Kidney (tissue), 14 donors: ENCODE results near the gene CYP39A1. TPM values are rescaled to one million over a fixed set of nuclear protein-coding genes. Genes with fewer than 3 reads are reported as not detected.

Source experiments
- DNase-seq, 5 donors: peaks; one replicate each; pipeline ENCODE4 v3.0.0-alpha.2; 2013 to 2020
- FAIRE-seq: peaks from 2 replicates; lab custom pipeline; 2012; peaks lifted over from hg19 to GRCh38; lab: Jason Lieb, UNC
- H3K27ac ChIP-seq, 2 donors: one replicate each; pipeline ENCODE4 v1.7.0; 2013; ENCODE audit warnings: low read depth in 2 of 2, low read length in 2 of 2, inconsistent platforms in 1 of 2
- H3K27me3 ChIP-seq: one replicate; pipeline ENCODE4 v1.7.1; 2013; ENCODE audit warnings: low read length, inconsistent platforms; ENCODE audit not compliant: control insufficient read depth, insufficient read depth
- H3K36me3 ChIP-seq, 3 donors: one replicate each; pipeline versions ENCODE4 v1.7.0 to v1.7.1; 2013; ENCODE audit warnings: low read length in 3 of 3, control low read depth in 1 of 3, inconsistent platforms in 1 of 3; ENCODE audit not compliant: insufficient read depth in 3 of 3, control insufficient read depth in 2 of 3
- H3K4me1 ChIP-seq, 3 donors: one replicate each; pipeline versions ENCODE4 v1.7.0 to v1.7.1; 2013; ENCODE audit warnings: low read length in 3 of 3, inconsistent platforms in 1 of 3, low read depth in 1 of 3; ENCODE audit not compliant: control insufficient read depth in 2 of 3, insufficient read depth in 2 of 3
- H3K4me3 ChIP-seq, 3 donors: one replicate each; pipeline versions ENCODE4 v1.7.0 to v1.8.1; 2013; ENCODE audit warnings: low read length in 3 of 3, control low read depth in 1 of 3, inconsistent platforms in 1 of 3
- H3K9ac ChIP-seq, 3 donors: one replicate each; pipeline versions ENCODE4 v1.7.0 to v1.7.1; 2013; ENCODE audit warnings: low read length in 3 of 3, control low read depth in 1 of 3, inconsistent platforms in 1 of 3
- H3K9me3 ChIP-seq, 3 donors: one replicate each; pipeline versions ENCODE4 v1.7.0 to v1.7.1; 2013; ENCODE audit warnings: low read length in 3 of 3, control low read depth in 1 of 3, inconsistent platforms in 1 of 3; ENCODE audit not compliant: control insufficient read depth in 2 of 3, insufficient read depth in 1 of 3
- intact Hi-C: fragments of 100-400 bp; cut with DNase I; formaldehyde crosslinking; loops from one replicate; pipeline ENCODE4 v1.11.1; 2022
- polyA plus RNA-seq: library from polyadenylated mRNA; stranded (reverse); fragments of 350-450 nt; fragmentation: Illumina TruSeq; extraction: RNeasy Lipid Tissue Mini Kit (QIAGEN cat#74804); gene quantifications from one replicate; pipeline ENCODE4 v1.2.3, GENCODE V29; 2014; ENCODE audit warnings: low read depth, low replicate concordance; ENCODE audit not compliant: insufficient read depth
- total RNA-seq: library from RNA; stranded (reverse); fragmentation: NEBNext Ultra II Directional; extraction: Animal tissue kit (Norgen Biotek cat#: 25700); gene quantifications from one replicate; pipeline ENCODE4 v1.2.1, GENCODE V29; 2021
- TF ChIP-seq, protein P1 (sequence below): IDR thresholded peaks from 3 replicates; pipeline ENCODE4 v1.5.1; 2012; ENCODE audit warnings: mild to moderate bottlenecking, moderate library complexity, borderline replicate concordance; ENCODE audit not compliant: insufficient read depth; ENCODE audit errors: extremely low read depth
- donor health status: control.
- donor health status: control.
- donor health status: control.
- donor health status: control.
- donor health status: control.
- donor health status: DM: yes; HTN: yes; CAD: no.
- donor health status: Normal renal cell carcinoma (clear cell type).

Gene CYP39A1
- total and polyA plus RNA-seq, 2 donors from 2014 or later = 6.0 to 8.7 TPM

DNA sequence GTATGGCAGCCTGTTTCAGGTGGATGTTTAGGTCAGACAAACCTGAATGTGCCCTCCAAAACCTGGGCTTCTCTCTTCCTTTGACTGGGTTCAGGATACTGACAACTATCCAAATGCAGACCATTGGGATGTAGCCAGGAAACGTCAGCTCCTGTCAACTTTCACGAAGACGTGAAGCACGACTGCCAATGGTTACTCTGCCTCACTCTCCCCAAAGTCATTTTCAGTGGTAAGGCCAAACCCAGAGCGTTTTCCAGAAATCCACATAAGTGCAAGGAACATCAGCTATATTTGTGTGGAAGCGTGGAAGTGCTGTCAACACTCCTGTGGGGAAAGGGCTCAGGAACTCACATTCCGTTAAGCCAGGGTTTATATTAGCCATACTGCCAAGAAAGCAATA is 141.3 kb downstream of the CYP39A1 start:
- no peak for DNase-seq
- H3K4me3 ChIP-seq = no peak overlapping the region
- intact Hi-C loops = no loop called here
- no peak overlapping the region for H3K27ac ChIP-seq
- H3K9ac ChIP-seq = no peak overlapping the region
- H3K27me3 ChIP-seq = no peaks in the 10 kb centered on the region
- FAIRE-seq = no peak
- H3K9me3 ChIP-seq = no peaks in the 10 kb centered on the region
- no peaks in the 10 kb centered on the region for H3K36me3 ChIP-seq
- TF ChIP-seq, protein P1, sequence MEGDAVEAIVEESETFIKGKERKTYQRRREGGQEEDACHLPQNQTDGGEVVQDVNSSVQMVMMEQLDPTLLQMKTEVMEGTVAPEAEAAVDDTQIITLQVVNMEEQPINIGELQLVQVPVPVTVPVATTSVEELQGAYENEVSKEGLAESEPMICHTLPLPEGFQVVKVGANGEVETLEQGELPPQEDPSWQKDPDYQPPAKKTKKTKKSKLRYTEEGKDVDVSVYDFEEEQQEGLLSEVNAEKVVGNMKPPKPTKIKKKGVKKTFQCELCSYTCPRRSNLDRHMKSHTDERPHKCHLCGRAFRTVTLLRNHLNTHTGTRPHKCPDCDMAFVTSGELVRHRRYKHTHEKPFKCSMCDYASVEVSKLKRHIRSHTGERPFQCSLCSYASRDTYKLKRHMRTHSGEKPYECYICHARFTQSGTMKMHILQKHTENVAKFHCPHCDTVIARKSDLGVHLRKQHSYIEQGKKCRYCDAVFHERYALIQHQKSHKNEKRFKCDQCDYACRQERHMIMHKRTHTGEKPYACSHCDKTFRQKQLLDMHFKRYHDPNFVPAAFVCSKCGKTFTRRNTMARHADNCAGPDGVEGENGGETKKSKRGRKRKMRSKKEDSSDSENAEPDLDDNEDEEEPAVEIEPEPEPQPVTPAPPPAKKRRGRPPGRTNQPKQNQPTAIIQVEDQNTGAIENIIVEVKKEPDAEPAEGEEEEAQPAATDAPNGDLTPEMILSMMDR = no peak
- peaks cover 0 to 7% (median 0%) of the 10 kb centered on the region in 3 donors for H3K4me1 ChIP-seq

DNA sequence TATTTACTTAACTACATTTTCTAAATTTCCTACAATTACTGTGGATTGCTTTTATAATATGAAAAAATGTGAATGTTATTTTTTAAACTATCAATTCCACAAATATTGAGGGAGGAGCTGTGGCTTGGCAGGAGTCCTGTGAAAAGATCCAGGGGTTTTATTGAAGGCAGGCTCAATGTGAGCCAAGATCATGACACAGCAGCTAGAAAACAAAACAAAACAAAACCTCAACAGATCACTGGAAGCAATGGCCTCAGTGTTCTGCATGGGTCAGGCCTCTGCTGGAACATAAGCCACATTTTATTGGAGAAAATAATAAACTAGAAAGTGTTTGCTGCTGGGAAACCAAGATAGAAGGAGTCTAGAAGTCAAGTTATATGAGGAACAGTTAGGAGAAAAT is 142.0 kb downstream of the CYP39A1 start:
- Histone ChIP-seq H3K4me3 (no peak overlapping the region), H3K9ac (no peak overlapping the region), H3K27me3 (no peaks in the 10 kb centered on the region), H3K27ac (no peak overlapping the region), H3K4me1 (peaks cover 0 to 7% (median 0%) of the 10 kb centered on the region in 3 donors), H3K9me3 (no peaks in the 10 kb centered on the region), H3K36me3 (no peaks in the 10 kb centered on the region)
- DNase-seq (peak in 3 of 5 donors; percentile 19 to 69 (median 53)), FAIRE-seq (peak; percentile 63)
- TF ChIP-seq, protein P1 = no peak
- intact Hi-C loops = no loop called here

DNA sequence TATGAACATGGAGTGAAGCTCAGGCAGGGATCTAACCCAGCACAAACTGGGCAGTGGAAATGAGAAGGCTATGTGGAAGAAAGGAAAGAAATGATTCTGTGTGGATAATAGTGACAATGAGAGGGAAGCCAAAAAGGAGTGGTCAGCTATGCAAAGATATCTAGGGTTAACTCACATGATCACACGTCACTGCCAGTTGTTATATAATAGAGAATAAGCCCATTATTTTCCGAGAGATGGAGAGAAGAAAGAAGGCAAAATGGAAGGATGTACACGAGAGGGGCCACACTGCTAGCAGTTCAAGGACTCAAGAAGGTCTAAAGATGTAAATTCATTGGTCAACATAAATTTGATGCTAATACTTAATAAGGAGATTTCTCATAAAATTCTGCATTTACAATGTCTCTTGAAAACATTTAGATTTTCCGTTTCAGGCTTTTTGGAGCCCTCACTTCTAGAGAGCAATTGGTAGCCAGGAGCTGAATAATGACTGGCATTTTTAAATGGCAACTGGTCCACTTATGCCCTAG is 142.6 kb downstream of the CYP39A1 start:
- TF ChIP-seq, protein P1 = no peak
- Histone ChIP-seq H3K27ac (no peak overlapping the region), H3K9ac (no peak overlapping the region), H3K9me3 (no peaks in the 10 kb centered on the region), H3K4me1 (peaks cover 0 to 7% (median 0%) of the 10 kb centered on the region in 3 donors), H3K27me3 (no peaks in the 10 kb centered on the region), H3K36me3 (no peaks in the 10 kb centered on the region), H3K4me3 (no peak overlapping the region)
- DNase-seq = no peak
- FAIRE-seq = no peak
- intact Hi-C loops = no loop called here

DNA sequence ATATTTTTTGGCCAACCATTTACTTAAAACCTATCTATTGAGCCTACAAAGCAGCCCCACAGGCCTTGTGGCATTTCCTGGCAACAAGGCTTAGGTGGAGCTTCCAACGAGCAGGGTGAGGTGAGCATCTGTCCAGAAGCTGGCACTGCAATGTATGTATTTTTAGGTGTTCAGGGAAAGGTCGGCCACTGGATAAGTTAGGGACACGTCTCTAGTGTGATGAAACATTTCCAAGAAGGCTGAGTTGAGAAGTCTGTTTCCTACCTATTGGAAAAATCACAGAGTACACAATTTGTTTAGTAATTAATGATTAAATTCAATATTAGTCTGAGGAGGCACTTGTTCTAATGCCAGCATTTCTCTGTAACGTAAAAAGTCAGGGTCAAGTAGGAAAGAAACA is 143.6 kb downstream of the CYP39A1 start:
- DNase-seq (no peak), FAIRE-seq (no peak)
- Histone ChIP-seq H3K9me3 (no peaks in the 10 kb centered on the region), H3K4me3 (no peak overlapping the region), H3K36me3 (no peaks in the 10 kb centered on the region), H3K27ac (no peak overlapping the region), H3K9ac (no peak overlapping the region), H3K27me3 (no peaks in the 10 kb centered on the region), H3K4me1 (peaks cover 0 to 7% (median 0%) of the 10 kb centered on the region in 3 donors)
- intact Hi-C loops = no loop called here
- TF ChIP-seq, protein P1 = no peak
